Hematopoietic multipotent progenitor cell treated with erythropoietin and hydrocortisone succinate and interleukin-3 and kit ligand, for 4 days (in vitro differentiated cells): Measurements from ENCODE around the gene VWA2.

ENCODE experiments used
- DNase-seq: peaks from one replicate; pipeline ENCODE4 v3.0.0-alpha.2; 2015

VWA2 gene

DNA sequence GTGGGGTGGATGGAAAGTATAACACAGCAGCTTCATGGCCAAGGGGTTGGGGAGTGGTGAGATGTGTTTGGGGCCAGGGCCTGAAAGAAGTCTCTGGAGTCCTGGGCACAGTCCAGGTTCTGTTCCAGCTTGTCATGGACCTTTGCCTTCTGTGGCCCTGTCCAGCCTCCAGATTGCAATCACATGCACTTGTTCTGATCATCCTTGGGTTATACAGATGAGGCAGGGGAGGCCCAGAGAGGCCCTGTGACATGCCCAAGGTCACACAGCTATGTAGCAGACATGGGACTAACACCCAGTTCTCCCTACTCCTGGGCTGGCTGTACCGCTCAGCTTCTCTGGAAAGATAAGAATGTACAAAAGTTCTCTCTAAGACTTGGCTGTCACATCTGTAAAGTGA is 11.7 kb downstream of the VWA2 start:
- no peak for DNase-seq

DNA sequence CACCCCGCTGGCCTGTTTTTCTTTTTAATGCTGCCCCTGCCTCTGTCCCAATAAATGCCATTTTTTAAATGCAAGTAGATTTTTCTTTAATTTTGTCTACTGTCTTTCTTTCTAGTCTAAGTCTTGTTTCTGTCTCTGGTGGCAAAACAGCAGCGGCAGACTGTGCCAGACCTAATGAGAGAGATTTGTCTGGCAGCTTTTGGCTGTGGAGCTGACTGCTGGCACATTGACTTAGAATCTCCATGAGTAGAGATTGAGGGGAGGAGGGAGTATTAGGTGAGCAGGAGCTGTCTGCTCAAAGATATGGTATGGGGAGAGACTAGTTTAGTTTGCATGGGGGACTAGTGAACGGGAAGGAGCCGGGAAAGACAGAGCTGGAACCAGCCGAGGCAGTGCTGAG is 13.0 kb downstream of the VWA2 start:
- DNase-seq = no peak

DNA sequence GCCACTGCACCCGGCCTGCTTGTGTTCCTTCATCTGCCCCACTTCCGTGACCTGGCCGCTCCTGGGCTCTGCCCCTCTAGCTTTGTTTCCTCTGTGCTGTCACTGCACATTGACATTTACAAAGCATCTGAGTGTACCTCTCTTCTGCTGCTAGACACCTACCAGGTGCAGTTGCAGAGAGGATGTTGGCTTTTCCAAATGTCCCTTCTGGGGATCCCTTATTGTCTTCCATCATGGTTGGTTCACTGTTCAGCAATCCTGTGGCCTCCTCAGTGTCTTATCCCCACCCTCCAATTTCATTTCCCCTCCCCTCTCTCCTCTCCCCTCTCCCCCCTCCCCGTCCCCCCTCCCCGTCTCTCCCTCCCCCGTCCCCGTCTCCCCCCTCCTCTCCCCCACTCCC is 13.8 kb downstream of the VWA2 start:
- no peak for DNase-seq

DNA sequence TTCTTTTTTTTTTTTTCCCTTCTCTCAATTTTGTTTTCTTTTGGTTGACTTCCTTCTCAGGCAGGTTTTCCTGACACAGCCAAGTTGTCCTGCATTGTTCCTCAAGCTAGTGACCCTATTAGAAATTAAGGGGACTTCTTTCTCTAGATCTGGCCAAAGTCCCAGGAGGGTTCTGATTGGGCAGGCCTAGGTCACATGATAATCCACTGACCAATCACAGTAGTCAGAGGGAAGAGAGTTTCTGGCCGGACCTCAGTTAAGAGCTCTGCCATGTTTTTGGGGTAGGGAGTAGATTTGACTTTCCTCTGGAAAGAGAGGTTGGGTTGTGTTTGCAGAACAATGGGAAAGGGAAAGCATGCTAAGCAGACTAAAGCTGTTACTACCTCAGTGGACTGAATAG is 16.2 kb downstream of the VWA2 start:
- no peak for DNase-seq

DNA sequence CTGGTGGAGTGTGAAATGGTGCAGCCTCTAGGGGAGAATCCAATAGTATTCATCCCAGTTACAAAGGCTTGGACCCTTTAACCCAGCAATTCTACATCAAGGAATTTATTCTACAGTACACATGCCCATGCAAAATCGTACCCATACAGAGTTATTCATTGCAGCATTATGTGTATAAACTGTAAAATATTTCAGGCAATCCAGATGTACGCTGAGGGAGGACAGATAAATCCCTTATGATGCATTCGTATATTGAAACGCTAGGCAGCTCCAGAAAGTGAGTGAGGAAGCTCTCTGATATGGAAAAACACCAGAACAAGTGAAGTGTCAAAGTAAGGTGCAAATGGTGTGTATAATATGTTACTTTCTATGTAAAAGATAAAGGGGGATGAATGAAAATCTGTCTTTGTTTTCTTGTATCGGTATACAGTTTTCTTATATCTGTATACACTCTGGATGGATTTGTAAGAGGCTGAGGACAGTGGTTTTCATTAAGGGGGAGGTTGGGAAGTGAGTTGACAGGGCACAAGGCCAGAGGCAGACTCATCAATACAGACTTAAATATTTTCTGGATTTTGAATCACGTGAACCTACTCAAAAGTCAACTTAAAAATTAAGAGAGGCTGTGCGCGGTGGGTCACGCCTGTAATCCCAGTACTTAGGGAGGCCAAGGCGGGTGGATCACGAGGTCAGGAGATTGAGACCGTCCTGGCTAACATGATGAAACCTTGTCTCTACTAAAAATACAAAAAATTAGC is 17.1 kb downstream of the VWA2 start:
- no peak for DNase-seq

DNA sequence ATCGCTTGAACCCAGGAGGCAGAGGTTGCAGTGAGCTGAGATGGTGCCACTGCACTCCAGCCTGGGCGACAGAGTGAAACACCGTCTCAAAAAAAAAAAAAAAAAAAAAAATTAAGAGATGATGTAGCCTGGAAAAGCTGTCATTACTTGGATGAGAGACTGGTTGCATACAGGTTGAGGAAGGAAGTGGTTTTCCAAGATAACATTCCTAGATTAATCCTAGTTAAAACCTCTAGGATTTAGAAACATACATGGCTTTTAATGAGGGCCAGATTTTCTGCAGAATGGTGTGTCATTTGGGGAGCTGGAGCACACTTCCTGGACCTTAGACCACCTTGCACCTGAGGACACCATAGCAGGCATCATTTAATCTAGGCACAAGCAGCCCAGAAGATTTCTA is 17.8 kb downstream of the VWA2 start:
- no peak for DNase-seq

DNA sequence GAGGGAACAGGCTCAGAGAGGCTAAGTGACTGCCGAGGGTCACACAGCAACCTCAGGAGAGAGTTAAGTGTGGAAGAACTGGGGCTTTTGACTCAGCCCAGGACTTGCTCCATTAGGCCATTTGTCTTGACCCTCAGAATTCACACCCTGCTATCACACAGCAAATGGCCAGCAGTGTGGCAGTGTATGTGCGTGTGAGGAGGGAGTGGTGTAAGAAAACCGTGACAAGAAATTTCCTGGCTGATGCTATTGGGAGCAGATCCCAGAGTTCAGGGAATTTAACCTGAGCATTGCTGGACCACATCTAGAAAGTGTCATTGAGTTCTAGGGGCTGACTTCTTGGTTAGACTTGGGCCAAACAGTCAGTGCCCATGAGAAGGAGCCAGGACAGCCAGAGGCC is 18.4 kb downstream of the VWA2 start:
- DNase-seq = no peak

DNA sequence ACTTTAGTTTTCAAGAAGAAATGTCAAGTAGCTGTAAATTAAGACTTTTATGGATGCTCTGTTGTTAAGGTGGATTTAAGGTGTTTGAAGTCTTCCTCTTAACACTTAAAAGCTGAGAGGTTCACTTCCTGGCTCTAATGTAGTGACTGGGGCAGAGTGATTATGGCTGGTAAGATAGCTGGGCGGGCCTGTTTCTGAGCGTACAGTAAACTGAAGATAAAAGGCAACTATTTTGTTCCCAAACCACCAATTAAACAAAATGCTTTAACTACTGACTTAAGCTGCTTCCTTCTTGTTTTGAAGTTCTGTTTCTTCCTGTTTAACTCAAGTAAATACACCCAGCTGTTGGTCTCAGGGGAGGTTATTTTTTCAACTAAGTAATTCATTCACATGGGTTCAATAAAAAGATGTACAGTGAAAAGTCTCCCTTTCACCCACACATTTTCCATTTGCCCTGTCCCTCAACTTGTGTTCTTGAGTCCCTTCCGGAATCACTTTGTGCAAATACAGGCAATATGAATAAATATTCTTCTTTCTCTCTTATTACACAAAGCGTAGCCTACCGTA is 19.3 kb downstream of the VWA2 start:
- DNase-seq = peak; percentile 81

DNA sequence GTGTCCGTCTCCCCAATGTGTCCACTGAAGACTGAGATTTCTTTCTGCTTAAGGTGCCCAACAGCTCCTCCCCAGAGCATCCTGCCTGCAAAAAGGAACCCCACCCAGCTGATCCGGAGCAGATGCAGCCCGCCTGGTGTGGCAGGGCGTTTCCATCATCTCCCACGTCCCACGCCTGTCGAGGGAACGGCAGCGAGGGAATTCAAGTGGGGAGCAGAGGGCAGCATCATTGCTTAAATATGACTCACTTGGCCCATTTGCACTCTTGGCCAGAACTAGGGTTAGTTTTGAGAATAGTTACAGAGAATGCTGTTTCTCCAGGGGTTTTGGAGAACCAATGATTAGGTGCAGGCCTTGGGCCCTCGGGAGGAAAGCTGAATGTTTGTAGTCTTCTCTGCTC is 20.8 kb downstream of the VWA2 start:
- DNase-seq = no peak

DNA sequence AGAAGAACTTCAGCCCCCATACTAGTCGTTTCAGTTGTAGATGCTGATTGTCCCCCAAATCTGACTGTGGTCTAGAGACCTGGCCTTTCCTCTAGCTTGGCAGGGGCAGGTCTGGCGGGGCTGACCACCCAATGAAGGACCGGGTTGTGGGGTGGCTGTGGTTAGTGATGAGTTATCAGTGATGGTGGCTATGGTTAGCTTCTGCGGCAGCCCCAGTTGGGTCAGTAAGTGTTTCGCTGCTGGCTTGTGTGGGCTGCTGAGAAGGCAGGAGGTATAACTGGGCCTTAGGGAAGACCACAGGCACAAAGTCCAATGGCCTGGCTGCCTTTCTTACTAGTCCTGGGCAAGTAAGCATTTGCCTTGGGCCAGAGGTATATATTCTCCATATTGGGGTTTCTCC is 21.3 kb downstream of the VWA2 start:
- no peak for DNase-seq

DNA sequence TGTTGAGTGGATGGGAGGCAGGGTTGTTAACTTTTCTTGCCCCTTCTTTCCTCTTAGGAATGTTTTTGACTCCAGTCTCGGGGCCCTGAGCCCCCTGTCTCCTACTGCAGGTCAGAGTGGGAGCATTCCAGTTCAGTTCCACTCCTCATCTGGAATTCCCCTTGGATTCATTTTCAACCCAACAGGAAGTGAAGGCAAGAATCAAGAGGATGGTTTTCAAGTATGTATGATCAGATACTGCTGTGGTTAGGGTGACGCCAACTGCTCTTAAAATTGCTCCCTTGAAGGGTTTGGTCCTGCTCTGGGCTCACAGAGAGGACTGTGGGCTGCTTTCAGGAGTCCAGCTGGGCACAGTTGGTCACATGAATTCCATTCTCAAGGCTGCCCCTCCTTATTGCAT is 22.0 kb downstream of the VWA2 start:
- DNase-seq = peak; percentile 52

DNA sequence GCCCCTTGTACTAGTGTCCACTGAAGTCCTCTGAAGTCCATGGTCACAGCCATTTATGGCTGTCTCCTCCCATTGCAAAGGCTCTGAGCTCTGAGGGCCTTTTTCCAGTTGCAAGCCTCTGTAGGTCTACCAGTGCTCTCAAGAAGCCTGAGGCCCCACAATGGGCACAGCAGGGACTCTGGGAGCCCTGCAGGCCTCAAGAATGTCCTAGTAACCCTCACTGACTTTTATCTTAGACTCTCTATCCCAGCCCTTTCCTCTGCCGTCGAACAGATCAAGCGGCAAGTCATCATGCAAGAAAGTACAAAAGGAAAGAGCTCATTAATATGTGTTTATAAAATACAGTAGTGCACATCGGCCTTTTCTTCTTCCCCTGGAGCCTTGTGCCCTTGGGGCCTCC is 23.4 kb downstream of the VWA2 start:
- DNase-seq = no peak

DNA sequence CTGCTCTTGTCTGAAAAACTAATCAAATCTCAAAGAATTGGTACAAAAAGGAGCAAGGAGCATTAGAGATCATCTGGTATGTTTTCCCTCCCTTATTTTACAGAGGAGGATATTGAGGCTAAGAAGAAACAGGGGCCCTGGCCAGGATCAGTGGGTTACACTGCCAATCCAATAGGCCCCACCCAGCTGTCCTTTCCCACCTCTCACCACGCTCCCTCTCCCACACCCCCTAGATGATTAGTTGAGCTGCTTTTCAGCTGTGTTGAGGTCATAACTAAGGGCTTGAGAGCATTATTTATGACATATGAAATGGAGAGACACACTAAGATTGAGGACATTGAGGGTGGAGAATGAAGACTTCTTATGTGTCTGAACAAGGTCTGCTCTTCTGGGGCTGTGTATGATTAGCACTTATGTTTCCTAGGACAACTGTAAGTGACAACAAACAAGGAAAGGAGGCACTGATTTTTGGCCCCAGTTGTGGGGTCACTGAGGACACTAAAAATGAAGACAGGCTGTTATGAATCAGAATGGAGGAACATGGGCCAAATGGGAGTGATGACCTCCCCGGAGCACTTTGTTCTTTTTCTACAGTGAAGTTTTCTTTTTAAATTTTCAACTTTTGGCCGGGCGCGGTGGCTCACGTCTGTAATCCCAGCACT is 26.5 kb downstream of the VWA2 start:
- peak; percentile 25 for DNase-seq

DNA sequence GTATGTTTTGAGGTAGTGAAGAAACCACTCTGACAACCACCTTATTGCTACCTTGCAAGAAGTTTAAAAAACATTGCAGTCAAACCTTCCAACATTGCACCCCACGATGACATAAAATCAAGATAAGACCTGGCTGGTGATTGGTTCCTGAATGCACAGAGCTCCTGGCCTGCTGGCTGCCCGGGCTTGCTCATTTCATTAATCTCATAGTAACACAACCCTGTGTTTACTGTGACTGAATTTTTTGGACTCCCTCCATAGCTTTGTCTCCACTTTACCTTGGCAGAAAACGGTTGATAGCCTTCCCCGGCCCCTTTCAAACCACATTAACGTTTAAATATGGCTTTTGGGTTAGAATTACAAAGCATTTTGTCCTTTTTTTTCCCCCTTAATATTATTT is 27.5 kb downstream of the VWA2 start:
- peak; percentile 86 for DNase-seq

DNA sequence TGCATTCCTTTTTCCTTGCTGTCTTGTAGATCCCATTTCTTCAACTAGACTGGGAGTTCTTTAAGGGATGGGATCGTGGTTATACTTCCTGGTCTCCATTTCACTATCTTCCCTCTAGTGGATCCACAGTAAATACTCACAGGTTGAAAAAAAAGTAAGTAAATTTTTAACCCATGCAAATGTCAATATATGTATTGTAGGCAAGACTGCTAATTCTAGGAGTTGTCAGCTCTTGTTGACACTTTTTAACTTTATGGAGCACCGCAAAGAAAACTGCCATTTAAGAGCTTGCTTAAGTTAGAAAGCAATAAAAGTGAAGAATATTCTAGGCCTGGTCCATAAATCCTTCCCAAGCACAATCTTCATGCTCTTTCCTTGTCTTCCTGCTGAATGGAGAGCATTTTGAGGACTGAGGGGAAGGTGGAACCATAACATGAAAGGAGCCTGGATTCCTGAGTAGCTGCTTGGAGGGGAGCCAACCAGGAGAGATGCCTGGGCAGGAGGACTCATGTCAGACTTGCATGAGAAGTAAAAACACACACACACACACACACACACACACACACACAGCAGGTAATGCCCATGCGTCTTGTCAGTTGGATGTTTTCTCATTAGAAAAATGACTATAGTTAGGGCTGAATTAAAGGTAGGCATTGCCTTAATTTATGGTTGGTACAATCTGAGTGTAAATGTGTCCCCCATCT is 32.2 kb downstream of the VWA2 start:
- DNase-seq = no peak

DNA sequence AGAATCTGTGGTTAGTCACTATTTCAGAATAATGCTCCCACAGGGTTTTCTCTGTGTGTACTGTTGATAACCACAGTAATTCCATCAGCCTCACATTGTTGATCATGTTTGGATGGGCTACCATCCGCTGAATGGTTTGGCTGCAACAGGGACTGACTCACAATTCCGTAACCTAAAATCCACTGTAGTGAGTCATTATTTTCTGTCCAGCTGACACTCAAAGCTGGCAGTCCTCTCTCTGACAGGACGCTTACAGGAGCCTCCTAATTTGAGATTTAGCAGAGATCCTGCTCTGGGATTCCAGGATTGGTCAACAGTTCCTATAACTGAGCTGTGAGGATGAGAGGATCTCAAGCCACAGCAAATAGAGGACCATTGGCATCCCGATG is 32.7 kb downstream of the VWA2 start:
- DNase-seq = no peak

DNA sequence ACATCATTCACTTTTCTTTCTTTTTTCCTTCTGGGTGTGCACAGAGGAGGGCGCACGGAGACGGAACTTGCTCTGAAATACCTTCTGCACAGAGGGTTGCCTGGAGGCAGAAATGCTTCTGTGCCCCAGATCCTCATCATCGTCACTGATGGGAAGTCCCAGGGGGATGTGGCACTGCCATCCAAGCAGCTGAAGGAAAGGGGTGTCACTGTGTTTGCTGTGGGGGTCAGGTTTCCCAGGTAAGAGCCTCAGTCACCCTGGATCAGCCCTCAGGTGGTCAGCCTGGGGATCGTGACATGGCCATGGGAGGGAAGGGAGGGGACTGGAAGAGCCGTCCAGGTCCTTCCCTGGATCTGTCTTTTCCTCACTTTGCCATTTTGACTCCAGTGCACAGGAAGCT is 33.6 kb downstream of the VWA2 start:
- no peak for DNase-seq

DNA sequence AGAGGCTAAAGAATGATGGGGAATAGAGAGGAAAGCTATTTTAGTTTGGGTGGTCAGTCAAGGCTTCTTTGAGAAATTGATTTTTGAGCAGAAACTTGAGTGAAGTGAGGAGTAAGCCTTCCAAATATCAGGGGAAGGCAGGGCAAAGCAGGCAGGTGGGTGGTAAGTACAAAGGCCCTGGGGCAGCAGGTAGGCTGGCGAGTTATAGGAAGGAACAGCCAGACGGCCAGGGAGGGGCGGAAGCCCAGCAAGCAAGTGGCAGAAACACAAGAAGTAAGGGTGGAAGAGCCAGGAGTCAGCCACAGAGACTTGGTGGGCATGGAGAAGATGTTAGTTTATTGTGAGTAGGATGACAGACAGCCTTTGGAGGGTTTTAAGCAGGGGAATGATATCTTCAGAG is 34.9 kb downstream of the VWA2 start:
- DNase-seq = no peak

DNA sequence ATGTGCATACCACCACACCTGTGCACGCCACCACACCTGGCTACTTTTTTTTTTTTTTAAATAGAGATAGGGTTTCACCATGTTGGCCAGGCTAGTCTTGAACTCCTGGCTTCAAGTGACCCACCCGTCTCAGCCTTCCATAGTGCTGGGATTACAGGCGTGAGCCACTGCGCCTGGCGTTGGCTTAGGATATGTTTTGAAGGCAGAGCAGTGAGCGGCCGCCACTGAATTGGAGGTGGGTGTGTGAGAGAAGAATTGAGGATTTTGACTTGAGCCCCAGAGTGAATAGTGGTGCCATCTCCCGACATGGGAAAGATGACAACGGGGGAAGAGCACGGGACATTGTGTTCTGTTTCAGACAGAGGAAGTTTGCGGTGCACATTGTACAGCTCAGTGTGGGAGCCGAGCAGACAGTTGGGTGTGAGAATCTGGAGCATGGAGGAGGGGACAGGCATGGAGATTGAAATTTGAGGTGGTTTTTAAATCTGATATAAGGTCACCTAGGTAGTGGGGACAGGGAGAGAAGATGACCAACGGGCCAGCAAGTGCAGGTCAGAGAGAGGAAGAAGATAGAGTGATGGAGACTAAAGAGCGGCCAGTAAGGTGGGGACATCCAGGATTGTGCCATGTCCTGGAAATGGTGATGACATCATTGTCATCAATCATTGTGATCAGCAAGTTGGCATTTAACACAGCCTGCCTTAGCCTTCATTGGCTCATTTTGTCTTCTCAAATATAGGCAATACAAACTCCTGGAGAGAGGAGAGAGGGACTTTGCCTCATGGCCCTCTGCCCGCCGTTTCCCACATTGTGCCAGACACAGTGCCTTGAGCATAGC is 35.8 kb downstream of the VWA2 start:
- no peak for DNase-seq

DNA sequence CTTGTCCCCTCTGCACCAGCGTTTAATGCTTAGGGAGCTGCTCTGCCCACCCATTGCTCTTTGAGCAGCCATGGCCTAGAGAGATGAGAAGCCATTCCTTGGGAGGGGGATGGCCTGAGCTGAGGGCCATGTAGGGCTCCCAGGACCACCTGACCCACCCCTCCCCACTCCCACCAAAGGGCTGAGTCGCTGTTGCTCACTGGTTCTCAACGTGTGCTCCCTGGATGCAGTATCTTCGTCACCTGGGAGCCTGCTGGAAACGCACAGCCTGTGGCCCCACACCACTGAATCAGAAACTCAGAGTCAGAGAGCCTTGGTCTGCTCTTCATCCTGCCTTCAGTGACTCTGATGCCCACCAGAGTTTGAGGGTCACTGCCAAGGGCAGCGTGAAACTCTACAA is 37.0 kb downstream of the VWA2 start:
- DNase-seq = no peak

DNA sequence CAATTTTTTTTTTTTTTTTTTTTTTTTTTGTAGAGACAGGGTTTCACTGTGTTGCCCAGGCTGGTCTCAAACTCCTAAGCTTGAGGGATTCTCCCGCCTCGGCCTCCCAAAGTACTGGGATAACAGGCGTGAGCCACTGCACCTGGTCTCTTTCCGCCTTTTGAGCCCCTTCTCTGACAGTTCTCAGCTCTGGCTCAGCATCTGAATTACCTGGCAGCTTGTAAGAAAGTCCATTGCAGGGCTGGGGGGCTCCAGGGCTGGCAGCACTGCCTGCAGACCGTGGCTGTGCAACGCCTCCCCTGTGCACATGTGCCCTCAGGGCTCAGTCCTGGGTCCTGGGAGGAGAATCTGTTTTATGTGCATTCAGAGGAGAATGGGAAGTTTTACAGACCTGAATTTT is 37.6 kb downstream of the VWA2 start:
- no peak for DNase-seq

DNA sequence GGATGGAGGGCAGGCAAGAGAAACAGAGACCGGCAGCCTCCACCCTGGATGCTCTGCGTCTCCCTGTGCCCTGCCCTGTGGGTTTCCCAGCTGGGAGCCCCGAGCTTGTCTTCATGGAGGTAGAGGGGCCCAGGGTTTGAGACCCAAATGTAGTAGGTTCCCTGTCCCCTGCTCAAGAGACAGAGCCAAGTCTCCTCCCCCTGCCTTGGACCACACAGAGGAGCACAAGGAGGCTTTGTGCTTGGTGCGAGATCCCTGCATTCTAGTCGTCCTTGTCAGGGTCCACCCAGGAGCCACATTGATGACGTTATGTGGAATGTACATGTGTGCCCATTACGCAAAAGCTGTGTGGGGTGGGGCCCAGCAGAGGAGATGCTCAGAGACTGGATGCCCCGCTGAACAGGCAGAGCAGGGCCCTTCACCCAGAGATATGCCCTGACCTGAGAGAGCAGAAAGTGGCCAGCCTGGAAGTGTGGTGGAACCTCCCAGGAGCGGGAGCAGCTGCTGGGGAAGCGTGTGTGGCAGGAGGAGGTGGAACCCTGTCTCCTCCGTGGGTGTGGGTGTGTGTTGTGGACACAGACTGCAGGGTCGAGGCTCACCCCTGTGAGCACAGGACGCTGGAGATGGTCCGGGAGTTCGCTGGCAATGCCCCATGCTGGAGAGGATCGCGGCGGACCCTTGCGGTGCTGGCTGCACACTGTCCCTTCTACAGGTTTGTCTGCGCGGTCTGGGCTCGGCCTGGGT is 39.3 kb downstream of the VWA2 start:
- no peak for DNase-seq

DNA sequence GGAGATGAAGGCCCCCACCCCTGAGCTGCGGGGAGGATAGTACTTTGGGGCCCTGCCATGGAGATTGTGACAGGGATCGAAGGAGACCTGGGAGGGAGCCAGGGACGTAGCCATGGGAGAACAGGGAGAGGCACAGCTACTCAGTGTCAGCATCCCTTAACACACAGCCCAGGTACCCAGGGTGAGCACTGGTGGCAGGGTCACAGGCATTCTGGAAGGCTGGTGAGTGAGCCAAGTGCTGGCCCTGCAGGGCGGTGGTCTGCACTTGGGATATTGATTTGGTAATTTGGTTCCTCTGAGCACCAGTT is 39.8 kb downstream of the VWA2 start:
- DNase-seq = no peak
